ENCODE data around the gene TFPT.
A peak's percentile ranks its signal among the peaks of the same experiment; 100 is the strongest.

The TFPT gene

DNA sequence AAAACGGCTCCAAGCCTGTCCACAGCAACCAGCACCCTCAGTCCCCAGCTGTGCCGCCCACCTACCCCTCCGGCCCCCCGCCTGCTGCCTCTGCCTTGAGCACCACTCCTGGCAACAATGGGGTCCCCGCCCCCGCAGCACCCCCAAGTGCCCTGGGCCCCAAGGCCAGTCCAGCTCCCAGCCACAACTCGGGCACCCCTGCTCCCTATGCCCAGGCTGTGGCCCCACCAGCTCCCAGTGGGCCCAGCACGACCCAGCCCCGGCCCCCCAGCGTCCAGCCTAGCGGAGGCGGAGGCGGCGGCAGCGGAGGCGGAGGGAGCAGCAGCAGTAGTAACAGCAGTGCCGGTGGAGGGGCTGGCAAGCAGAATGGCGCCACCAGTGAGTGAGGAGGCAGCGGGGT lies 32.7 kb upstream of the TFPT start:
- no peak for DNase-seq (ENCODE audit: low spot score)

GRCh38 chr19:54147676-54148075 lies 32.2 kb upstream of the TFPT start:
- no peak for DNase-seq (ENCODE audit: low spot score)

GRCh38 chr19:54145541-54146158 lies 30.2 kb upstream of the TFPT start:
- DNase-seq (ENCODE audit: low spot score): no peak

- DNase-seq (ENCODE audit: low spot score): no peak
Measured at GRCh38 chr19:54142166-54142780, 26.8 kb upstream of the TFPT start.

- no peak for DNase-seq (ENCODE audit: low spot score)
Measured at GRCh38 chr19:54141356-54141755, 25.9 kb upstream of the TFPT start.

DNA sequence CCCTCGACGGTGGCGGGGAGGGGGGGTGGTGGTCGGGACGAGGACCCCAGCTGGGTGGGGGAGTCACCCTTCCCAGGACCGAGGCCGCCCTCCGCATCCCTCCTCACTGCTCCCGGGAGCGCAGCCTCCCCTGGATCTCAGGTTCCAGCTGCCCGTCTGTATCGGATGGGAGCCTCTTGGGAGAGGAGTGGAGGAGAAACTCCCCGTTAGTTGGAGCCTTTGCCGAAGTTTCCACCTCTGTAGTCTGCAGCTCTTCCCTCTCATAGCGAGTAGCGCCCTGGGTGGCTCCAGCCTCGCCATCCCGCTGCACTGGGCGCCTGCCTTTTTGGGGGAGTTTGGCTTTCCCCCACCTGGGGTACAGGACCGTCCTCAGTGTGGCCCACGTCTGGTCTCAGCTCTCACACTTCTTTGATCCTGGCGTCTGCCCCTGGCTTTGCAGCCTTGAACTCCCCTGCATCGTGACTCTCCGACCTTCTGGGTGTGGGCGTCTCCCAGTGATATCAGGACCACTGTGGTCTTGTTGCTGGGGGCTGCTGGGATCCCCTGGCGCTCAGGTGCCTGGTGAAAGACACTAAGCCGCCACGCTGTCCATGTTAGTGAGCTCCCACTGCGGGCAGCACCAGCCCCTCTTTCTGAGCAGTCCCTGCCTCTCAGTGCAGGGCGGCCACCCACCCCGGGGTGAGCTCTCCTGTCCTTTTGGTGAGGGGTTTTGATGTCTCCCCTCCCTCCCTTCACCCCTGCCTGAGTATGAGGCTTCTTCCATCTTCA lies 23.2 kb upstream of the TFPT start:
- no peak for DNase-seq (ENCODE audit: low spot score)

DNA sequence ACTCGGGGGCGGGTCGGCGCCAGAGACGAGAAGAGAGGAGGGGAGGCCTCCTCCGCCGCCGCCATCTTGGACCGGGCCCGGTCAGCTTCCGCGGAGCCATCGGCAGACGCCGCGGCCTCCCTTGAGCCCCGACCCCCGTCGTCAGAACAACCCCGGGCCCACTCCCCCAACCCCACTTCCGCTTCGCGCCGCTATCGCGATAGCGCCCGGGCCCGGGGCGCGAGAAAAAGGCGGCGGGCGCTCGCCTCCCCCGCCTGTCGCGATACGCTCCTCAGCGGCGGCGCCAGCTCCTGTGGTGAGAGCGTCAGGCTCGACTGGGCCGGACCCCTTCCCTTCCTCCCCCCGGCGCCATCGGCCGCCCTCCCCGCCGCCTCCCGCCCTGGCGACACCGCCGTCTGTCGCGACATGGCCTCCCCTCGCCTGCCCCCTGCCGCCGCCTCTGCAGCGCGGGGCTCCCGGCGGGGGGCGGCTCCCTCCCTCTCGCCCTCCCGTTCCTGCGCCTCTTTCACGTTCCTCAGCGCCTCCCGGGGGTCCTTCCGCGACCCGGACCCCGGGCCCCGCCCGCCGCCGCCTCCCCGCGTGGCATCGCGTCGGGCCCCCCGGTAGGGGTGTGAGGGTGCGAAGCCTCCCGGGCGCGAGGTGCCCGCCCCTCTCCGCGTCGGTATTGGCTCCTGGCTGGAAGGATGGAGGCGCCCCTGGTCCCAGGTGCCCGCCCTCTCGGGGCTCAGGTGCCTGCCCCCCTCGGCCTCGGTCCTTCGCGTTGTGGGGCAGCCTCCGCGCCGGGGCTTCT lies 22.4 kb upstream of the TFPT start, which contains the start of gene CNOT3:
Gene CNOT3 (plus strand): TSS at position 64 of the 790 bp plus-strand sequence. CDS start 5,217 bp downstream, outside the sequence.
- no peak for DNase-seq (ENCODE audit: low spot score)

DNA sequence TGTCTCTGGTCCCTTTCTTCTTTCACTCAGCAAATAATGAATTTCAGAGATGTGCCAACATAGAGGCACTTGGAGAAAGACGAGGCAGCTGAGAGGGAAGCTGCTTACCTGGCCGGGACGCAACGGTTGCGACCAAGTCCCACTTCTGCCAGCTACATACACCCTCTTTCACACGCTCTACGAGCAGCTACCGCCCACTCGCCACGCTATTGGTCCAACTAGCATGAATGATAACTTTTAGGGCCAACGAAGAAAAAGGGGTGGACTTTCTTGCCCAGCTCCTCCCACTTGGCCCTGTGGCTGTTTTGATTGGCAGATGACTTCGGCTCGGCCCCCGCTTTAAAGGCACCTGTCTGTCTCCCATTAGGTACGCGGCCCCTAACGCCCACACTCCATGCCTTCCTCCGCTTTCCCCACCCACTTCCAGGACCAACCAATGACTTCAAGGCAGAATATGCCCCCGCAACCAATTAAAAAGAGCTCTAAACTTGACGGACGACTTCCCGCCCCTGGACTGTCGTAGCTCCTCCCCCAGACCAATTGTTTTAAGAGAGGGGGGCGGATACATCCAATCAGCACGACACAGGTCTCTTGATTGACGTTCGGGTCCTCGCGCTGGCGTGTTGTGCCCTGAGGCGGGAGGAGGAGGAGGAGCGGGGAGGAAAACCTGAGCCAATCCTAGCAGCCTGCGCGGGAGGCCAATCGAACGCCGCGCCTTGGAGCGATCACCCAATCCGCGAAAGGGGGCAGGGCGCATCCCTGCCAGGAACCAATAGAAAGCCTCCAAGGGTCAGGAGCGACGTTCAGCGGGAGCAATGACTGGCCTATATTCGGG lies 21.6 kb upstream of the TFPT start:
- DNase-seq (ENCODE audit: low spot score): peak; percentile 100

DNA sequence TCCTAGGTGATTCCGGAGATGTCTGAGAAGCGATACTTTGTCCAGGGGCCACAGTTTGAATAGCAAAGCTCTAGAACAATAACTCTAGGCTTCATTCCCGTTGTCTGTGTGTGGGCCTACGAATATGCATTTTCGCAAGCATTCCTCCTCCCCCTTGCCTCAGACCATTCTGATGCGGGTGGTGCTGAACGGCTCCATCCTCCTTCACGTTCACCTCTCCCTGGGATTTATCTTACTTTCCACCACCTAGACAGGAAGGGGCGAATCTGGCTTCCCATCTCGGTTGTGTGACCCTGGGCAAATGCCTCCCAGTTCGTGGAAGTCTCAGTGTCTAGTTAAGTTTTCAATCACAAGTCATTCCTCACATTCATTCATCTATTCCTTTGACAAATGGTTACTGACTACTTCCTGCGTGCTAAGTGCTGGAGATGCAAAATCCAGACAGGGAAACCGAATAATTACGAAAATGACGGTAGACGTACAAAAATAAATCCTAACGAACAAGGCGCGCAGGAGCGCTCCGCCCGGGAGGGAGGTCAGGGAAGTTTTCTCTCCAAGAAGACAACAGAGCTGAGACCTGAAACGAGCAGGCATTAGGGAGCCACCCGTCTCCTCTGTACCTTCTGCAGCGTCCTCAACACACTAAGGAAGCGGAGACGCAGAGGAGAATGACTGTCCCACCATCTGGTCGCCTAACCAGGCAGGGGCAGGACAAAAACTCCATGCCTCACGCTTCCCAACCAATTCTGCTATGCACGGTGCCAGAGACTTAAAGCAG lies 20.8 kb upstream of the TFPT start:
- peak; percentile 43 for DNase-seq (ENCODE audit: low spot score)

DNA sequence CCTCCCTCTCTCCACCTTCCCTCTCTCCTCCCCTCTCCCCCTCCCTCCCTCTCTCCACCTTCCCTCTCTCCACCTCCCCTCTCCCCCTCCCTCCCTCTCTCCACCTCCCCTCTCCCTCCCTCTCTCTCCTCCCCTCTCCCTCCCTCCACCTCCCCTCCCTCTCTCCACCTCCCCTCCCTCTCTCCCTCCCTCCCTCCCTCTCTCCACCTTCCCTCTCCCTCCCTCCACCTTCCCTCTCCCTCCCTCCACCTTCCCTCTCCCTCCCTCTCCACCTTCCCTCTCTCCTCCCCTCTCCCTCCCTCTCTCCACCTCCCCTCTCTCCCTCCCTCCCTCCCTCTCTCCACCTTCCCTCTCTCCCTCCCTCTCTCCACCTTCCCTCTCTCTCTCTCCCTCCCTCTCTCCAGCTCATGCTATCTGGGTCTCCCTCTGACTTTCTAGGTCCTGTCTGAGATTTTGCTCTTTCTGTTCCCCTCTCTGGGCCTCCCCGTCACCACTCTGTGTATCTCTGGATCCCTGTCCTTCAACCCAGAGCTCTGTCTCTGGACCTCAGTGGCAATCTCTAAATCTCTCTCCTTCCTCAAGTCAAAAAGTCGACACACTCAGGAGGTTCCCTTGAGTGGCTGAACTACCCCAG lies 18.6 kb upstream of the TFPT start:
- DNase-seq (ENCODE audit: low spot score): no peak

GRCh38 chr19:54133312-54133956 lies 18.0 kb upstream of the TFPT start:
- DNase-seq (ENCODE audit: low spot score): no peak

DNA sequence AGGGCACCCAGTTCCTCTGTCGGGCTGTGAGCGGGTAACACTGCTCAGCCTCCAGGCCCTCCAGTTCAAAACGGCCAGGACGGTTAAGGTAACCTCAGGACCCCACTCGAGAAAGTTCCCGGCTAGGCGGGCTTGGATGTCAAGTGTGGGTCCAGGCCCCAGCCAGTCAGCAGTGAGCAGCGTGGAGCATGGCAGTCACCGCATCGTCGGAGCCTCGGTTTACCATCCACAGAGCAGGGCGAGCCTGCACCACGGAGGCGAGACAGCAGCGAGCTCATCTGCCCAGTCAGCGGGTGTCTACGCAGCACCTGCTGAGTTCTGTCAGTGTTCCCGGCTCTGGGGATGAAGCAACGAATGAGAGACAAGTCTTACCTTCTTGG lies 14.2 kb upstream of the TFPT start:
- DNase-seq (ENCODE audit: low spot score): no peak

DNA sequence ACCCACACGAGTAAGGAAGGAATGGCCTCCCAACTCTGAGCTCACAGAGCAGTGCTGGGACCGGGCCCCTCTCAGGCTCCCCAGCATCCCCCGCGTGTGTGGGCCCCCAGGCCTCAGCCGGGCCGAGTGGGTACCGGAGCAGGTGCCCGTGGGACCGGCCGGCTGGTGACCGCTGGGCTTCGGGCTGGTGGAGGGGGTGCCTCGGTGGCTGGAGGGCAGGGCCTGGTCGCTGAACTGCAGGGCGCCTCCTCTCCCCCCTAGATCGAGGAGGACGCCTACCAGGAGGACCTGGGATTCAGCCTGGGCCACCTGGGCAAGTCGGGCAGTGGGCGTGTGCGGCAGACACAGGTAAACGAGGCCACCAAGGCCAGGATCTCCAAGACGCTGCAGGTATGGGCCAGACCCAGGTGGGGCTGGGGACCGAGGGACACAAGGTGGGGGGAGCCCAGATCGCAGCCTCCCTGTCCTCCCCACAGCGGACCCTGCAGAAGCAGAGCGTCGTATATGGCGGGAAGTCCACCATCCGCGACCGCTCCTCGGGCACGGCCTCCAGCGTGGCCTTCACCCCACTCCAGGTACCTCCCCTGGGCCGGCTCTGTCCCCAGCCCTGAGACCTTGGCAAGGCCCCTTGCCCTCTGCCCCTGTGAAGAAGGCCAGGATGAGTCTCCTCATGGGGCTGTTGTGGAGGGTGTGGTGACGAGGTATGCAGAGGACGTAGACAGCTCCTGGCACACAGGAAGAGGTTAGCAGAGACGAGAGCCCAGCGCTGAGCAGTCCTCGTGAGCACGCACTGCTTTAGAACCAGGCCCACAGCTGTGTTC lies 13.5 kb upstream of the TFPT start:
- DNase-seq (ENCODE audit: low spot score): no peak

DNA sequence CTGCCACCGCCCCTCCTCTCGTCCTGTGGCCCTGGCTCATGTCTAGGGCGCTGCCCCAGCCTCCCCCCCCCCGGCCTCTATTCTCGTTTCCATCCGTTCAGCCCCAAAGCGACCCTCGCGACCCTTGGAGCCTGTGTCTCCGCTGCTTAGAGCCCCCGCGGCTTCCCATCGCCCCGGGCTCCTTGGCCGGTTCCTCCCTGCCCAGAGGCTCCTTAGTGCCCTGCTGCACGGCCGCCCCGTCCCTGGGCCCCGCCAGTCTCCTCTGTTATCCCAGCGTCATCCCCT lies 12.9 kb upstream of the TFPT start:
- no peak for DNase-seq (ENCODE audit: low spot score)

- DNase-seq (ENCODE audit: low spot score): no peak
Measured at GRCh38 chr19:54127688-54128440, 12.4 kb upstream of the TFPT start.

- no peak for DNase-seq (ENCODE audit: low spot score)
Measured at GRCh38 chr19:54125713-54126112, 10.3 kb upstream of the TFPT start.

DNA sequence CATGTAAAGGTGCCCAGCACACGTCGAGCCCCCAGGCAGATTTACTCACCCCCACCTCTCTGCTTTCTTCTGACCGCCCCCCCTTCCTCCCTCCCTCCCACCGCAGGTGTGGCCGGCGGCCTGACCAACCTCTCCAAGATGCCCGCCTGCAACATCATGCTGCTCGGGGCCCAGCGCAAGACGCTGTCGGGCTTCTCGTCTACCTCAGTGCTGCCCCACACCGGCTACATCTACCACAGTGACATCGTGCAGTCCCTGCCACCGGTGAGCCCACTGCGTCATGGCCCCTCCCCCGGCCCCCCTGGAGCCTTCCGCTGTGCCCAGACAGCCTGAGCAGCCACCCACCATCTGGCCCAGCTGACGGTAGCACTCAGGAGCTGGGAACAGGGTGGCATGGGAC lies 8.9 kb upstream of the TFPT start:
- DNase-seq (ENCODE audit: low spot score): no peak

DNA sequence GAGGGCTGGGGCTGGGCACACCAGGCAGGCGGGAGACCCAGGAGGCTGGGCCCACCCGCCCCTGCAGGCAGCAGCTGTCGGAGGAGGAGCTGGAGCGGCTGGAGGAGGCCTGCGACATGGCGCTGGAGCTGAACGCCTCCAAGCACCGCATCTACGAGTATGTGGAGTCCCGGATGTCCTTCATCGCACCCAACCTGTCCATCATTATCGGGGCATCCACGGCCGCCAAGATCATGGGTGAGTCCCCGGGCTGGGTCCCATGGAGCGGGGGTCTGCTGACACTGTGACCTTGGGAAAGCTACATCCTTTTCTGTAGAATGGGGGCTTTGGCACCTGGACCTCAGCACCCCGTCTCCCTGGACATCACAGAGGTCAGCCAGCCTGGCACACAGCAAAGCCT lies 8.2 kb upstream of the TFPT start:
- no peak for DNase-seq (ENCODE audit: low spot score)
